Measurements from ENCODE around the gene GIMAP6. TPM values are rescaled to one million over a fixed set of nuclear protein-coding genes. Genes with fewer than 3 reads are reported as not detected.

Gene GIMAP6
- total and polyA plus RNA-seq, 9 donors: 3.6 to 38.1 (median 11.4) TPM

DNA sequence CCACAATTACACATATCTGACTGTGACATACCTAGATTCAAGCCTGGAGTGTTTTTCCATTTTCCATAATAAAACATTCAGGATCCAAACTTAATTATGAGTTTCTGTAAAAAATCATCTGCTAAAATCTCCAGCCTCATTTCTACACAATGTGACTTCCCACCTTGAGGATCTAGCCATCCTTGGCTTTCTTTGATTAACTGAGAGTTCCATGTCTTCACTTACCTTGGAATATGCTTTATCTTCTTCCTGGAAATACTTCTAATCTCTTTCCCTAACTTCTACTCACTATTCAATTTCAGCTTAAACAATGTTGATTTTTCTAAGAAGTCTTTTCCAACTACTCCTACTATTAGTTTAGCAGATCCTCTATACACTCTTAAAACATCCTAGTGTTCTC lies 36.8 kb upstream of the GIMAP6 start:
- Histone ChIP-seq H3K27ac (no peak overlapping the region), H3K36me3 (no peaks in the 10 kb centered on the region), H3K4me3 (no peak overlapping the region), H3K27me3 (no peaks in the 10 kb centered on the region), H3K9me3 (no peaks in the 10 kb centered on the region), H3K4me1 (ENCODE audit: insufficient read depth) (no peaks in the 10 kb centered on the region)
- intact Hi-C loops (cut with DNase I): no loop called here
- TF ChIP-seq EP300 (IDR thresholded peaks at IDR 0.05) (no peak), POLR2A (IDR thresholded peaks at IDR 0.05) (no peak)
- TF ChIP-seq, protein P1, sequence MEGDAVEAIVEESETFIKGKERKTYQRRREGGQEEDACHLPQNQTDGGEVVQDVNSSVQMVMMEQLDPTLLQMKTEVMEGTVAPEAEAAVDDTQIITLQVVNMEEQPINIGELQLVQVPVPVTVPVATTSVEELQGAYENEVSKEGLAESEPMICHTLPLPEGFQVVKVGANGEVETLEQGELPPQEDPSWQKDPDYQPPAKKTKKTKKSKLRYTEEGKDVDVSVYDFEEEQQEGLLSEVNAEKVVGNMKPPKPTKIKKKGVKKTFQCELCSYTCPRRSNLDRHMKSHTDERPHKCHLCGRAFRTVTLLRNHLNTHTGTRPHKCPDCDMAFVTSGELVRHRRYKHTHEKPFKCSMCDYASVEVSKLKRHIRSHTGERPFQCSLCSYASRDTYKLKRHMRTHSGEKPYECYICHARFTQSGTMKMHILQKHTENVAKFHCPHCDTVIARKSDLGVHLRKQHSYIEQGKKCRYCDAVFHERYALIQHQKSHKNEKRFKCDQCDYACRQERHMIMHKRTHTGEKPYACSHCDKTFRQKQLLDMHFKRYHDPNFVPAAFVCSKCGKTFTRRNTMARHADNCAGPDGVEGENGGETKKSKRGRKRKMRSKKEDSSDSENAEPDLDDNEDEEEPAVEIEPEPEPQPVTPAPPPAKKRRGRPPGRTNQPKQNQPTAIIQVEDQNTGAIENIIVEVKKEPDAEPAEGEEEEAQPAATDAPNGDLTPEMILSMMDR (IDR thresholded peaks at IDR 0.05): no peak
- no peak for DNase-seq

DNA sequence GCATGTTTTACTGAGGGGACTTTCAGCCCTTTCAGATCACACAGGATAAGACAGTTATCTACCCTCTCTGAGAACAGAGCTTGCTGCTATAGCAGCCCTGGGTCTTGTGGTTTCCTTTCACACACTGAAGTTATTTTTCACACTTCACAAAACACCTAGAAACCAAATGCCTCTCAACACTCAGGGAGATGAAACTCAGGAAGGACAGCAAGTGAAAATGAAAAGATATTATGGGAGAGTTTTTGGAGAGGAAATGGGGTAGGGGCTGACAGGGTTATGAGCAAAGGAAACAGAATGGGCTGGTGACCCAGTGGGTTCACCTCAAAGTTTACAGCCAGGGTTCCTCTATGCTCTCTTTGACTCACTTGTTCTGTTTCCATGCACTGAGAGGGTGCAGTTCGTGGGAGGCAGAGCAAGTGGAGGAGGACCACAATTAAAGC lies 36.3 kb upstream of the GIMAP6 start:
- no peak for DNase-seq
- no peaks in the 10 kb centered on the region for H3K9me3 ChIP-seq
- H3K27ac ChIP-seq: no peak overlapping the region
- H3K4me3 ChIP-seq: no peak overlapping the region
- no peaks in the 10 kb centered on the region for H3K36me3 ChIP-seq
- intact Hi-C loops (cut with DNase I): no loop called here
- no peak for TF ChIP-seq POLR2A (IDR thresholded peaks at IDR 0.05)
- TF ChIP-seq, protein P1 (IDR thresholded peaks at IDR 0.05): no peak
- H3K27me3 ChIP-seq: no peaks in the 10 kb centered on the region
- no peaks in the 10 kb centered on the region for H3K4me1 ChIP-seq (ENCODE audit: insufficient read depth)
- 35 to 69% (median 56%) methylated on average over 1 of the region's 1 CpG for WGBS, 3 donors

DNA sequence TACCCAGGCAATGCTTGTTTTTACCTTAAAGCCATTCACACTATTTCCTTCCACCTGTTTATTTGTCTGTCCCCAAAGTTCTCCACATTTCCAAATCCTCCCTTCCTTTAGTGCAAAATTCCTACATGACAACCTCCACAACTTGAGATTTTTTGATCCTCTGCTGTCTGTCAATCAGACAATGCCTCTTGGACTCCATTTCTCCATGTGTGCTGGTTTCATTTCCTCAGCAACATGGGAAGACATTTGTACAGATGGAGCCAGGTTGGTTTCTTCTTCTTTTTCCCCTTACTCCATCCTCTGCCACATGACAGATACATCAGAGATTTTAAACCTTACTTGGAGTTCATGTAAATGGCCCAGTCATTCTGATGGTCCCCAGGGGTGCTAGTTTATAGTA lies 34.2 kb upstream of the GIMAP6 start:
- Histone ChIP-seq H3K27me3 (no peaks in the 10 kb centered on the region), H3K4me3 (no peak overlapping the region), H3K4me1 (ENCODE audit: insufficient read depth) (no peaks in the 10 kb centered on the region), H3K36me3 (no peaks in the 10 kb centered on the region), H3K9me3 (no peaks in the 10 kb centered on the region), H3K27ac (no peak overlapping the region)
- no peak for DNase-seq
- intact Hi-C loops (cut with DNase I): no loop called here
- TF ChIP-seq, protein P1 (IDR thresholded peaks at IDR 0.05): no peak
- no peak for TF ChIP-seq POLR2A (IDR thresholded peaks at IDR 0.05)
- no peak for TF ChIP-seq EP300 (IDR thresholded peaks at IDR 0.05)

DNA sequence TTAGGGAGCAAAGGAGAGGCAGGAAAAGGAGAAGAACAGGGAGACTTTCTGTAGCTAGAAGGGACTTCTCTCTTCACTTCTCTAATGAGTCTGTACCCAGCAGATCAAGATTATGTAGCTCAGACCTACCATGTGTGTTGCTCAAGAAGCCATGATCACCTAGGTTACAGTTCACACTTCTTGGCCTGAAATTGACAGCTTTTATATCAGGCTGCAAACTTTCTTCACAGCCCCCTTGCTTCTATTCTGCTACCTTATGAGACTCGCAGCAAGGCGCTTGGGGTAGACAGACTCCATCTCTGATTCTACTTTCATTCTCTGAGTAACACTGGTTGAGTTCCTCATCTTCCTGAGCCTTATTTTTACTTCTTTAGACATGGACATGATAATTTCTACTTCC lies 33.7 kb upstream of the GIMAP6 start:
- H3K9me3 ChIP-seq: no peaks in the 10 kb centered on the region
- no peaks in the 10 kb centered on the region for H3K4me1 ChIP-seq (ENCODE audit: insufficient read depth)
- no peak for DNase-seq
- no peaks in the 10 kb centered on the region for H3K27me3 ChIP-seq
- intact Hi-C loops (cut with DNase I): no loop called here
- H3K4me3 ChIP-seq: no peak overlapping the region
- TF ChIP-seq, protein P1 (IDR thresholded peaks at IDR 0.05): no peak
- TF ChIP-seq POLR2A (IDR thresholded peaks at IDR 0.05): no peak
- TF ChIP-seq EP300 (IDR thresholded peaks at IDR 0.05): no peak
- H3K27ac ChIP-seq: no peak overlapping the region
- WGBS, 3 donors: 88 to 92% (median 89%) methylated on average over 2 of the region's 2 CpGs
- H3K36me3 ChIP-seq: no peaks in the 10 kb centered on the region

Data from ovary (tissue), 9 donors.